KBM-7 (cell line): ENCODE data around the gene PPM1A.

ENCODE experiments used
- DNase-seq: peaks from one replicate; pipeline ENCODE4 v3.0.0-alpha.2; 2015
- in situ Hi-C: fragments of 300-500 bp; cut with MboI; formaldehyde crosslinking; loops from 2 replicates; pipeline ENCODE4 v1.14.3; 2020; ENCODE audit warnings: low sequenced_read_pairs, low pct_unique_long_range_greater_than_20kb, mixed read lengths

PPM1A gene

GRCh38 chr14:60344751-60345150, 95.7 kb downstream of the PPM1A start:
- DNase-seq: no peak
- in situ Hi-C loops: no loop called here

GRCh38 chr14:60346706-60347105, 97.7 kb downstream of the PPM1A start:
- no peak for DNase-seq
- in situ Hi-C loops: no loop called here

- in situ Hi-C loops: no loop called here
- no peak for DNase-seq
Observed at GRCh38 chr14:60348211-60348610, 99.2 kb downstream of the PPM1A start.
